ENCODE measurements around the gene RAF1. TPM values are rescaled to one million over a fixed set of nuclear protein-coding genes. Genes with fewer than 3 reads are reported as not detected.
"Not testable (repeated sequence)": the region's sequence is repeated elsewhere in the genome, so short reads cannot be mapped to it uniquely, and the experiment has no call there.

Gene RAF1
- total RNA-seq, 2 experiments from 2014 or later = 64.6 to 66.9 TPM

- DNase-seq = no peak
- Mint-ChIP-seq H3K4me3 (no peak overlapping the region), H3K27ac (no peak overlapping the region), H3K4me1 (ENCODE audit: low read depth) (peaks cover 50% of the 10 kb centered on the region), H3K36me3 (peaks cover 4% of the 10 kb centered on the region), H3K27me3 (no peaks in the 10 kb centered on the region), H3K9me3 (no peaks in the 10 kb centered on the region)
- ChIA-PET CTCF (no interaction called here), POLR2A (no interaction called here)
- intact Hi-C loops (cut with micrococcal nuclease) = loop anchor here (5.0 kb wide), 1 partner anchor 33 kb away; the partner anchor contains the start of gene RAF1
Measured at GRCh38 chr3:12629560-12629959, 34.4 kb downstream of the RAF1 start.

- ChIA-PET POLR2A (no interaction called here), CTCF (no interaction called here)
- Mint-ChIP-seq H3K9me3 (no peaks in the 10 kb centered on the region), H3K27me3 (no peaks in the 10 kb centered on the region), H3K4me3 (no peak overlapping the region), H3K36me3 (peaks cover 2% of the 10 kb centered on the region), H3K27ac (no peak overlapping the region), H3K4me1 (ENCODE audit: low read depth) (peaks cover 54% of the 10 kb centered on the region)
- no peak for DNase-seq
- intact Hi-C loops (cut with micrococcal nuclease) = loop anchor here (5.0 kb wide), 1 partner anchor 33 kb away; the partner anchor contains the start of gene RAF1
Measured at GRCh38 chr3:12628813-12629212, 35.1 kb downstream of the RAF1 start.

DNA sequence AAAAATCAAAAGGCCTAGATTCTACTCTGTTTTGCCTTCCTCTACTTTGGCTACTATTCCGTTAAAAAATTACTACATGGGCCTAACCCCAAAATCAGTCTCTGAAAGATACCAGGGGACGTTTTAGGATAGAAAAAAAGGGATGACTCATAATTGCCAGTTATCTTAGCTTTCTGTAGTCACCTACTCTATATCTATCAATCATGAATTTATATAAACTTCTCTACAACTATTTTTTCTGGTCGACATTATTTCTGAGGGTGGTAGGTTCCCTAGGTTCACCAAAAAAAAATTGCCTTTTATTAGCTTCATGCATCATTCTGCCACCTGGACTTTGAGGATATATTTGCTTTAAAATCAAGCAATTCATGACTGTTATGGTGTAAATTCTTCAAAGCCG lies 36.5 kb downstream of the RAF1 start:
- Mint-ChIP-seq H3K9me3 (no peaks in the 10 kb centered on the region), H3K4me3 (no peak overlapping the region), H3K27ac (no peak overlapping the region), H3K27me3 (no peaks in the 10 kb centered on the region), H3K36me3 (no peaks in the 10 kb centered on the region), H3K4me1 (ENCODE audit: low read depth) (peaks cover 54% of the 10 kb centered on the region)
- intact Hi-C loops (cut with micrococcal nuclease) = loop anchor here (5.0 kb wide), 1 partner anchor 35 kb away; the partner anchor contains the start of gene RAF1
- CTCF ChIA-PET = no interaction called here
- POLR2A ChIA-PET = no interaction called here
- DNase-seq = no peak

GRCh38 chr3:12624964-12625363 lies 39.0 kb downstream of the RAF1 start:
- H3K27me3 Mint-ChIP-seq, DNase-seq, H3K27ac Mint-ChIP-seq, CTCF ChIA-PET, H3K36me3 Mint-ChIP-seq, H3K4me3 Mint-ChIP-seq, POLR2A ChIA-PET, H3K9me3 Mint-ChIP-seq: not testable (repeated sequence)
- intact Hi-C loops (cut with micrococcal nuclease) = loop anchor here (2.0 to 5.0 kb wide), 2 partner anchors 16 to 37 kb away; partner anchors contain the start of gene RAF1
- H3K4me1 Mint-ChIP-seq (ENCODE audit: low read depth) = peaks cover 54% of the 10 kb centered on the region

DNA sequence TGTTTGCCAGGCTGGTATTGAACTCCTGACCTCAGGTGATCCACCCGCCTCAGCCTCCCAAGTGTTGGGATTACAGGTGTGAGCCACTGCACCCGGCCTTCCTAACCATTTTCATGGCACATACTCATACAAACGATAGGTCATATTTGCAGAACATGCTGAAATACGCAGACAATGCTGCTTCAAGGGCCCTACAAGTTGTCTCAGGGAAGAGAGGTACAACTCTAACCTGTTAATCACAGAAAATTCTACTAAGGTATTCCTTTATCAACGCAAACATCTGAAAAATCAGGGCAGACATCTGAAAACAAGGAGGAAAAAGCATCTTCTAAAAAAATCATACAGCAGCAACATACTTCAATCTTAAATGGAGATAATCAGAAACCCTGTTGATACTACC lies 39.9 kb downstream of the RAF1 start:
- no peak for DNase-seq
- ChIA-PET CTCF (no interaction called here), POLR2A (no interaction called here)
- intact Hi-C loops (cut with micrococcal nuclease) = loop anchor here (2.0 kb wide), 1 partner anchor 15 kb away; no protein-coding TSS in a partner anchor
- no peaks in the 10 kb centered on the region for H3K9me3 Mint-ChIP-seq
- no peaks in the 10 kb centered on the region for H3K36me3 Mint-ChIP-seq
- no peaks in the 10 kb centered on the region for H3K27me3 Mint-ChIP-seq
- H3K4me1 Mint-ChIP-seq (ENCODE audit: low read depth) = peaks cover 54% of the 10 kb centered on the region
- no peak overlapping the region for H3K27ac Mint-ChIP-seq
- H3K4me3 Mint-ChIP-seq = no peak overlapping the region

- H3K27ac Mint-ChIP-seq = no peak overlapping the region
- intact Hi-C loops (cut with micrococcal nuclease) = no loop called here
- DNase-seq = no peak
- no peak overlapping the region for H3K4me3 Mint-ChIP-seq
- no peaks in the 10 kb centered on the region for H3K27me3 Mint-ChIP-seq
- peaks cover 5% of the 10 kb centered on the region for H3K36me3 Mint-ChIP-seq
- H3K9me3 Mint-ChIP-seq = no peaks in the 10 kb centered on the region
- POLR2A ChIA-PET = no interaction called here
- H3K4me1 Mint-ChIP-seq (ENCODE audit: low read depth) = peaks cover 45% of the 10 kb centered on the region
- CTCF ChIA-PET = no interaction called here
Measured at GRCh38 chr3:12622335-12622734, 41.6 kb downstream of the RAF1 start.

GRCh38 chr3:12620729-12621128 lies 43.2 kb downstream of the RAF1 start:
- Mint-ChIP-seq H3K4me1 (ENCODE audit: low read depth) (peaks cover 40% of the 10 kb centered on the region), H3K36me3 (peaks cover 9% of the 10 kb centered on the region), H3K9me3 (no peaks in the 10 kb centered on the region), H3K4me3 (no peak overlapping the region), H3K27ac (no peak overlapping the region), H3K27me3 (no peaks in the 10 kb centered on the region)
- CTCF ChIA-PET = no interaction called here
- POLR2A ChIA-PET = no interaction called here
- intact Hi-C loops (cut with micrococcal nuclease) = no loop called here
- DNase-seq = no peak

DNA sequence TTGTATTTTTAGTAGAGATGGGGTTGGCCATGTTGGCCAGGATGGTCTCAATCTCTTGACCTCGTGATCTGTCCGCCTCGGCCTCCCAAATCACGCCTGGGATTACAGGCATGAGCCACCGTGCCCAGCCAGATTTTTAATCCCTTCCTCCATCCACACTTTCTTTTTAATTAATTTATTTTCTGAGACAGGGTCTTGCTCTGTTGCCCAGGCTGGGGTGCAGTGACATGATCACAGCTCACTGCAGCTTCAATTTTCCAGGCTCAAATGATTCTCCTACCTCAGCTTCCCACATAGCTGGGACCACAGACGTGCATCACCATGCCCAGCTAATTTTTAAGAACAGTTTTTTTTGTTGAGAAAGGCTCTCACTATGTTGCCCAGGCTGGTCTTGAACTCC lies 43.6 kb downstream of the RAF1 start:
- DNase-seq = no peak
- ChIA-PET POLR2A (no interaction called here), CTCF (no interaction called here)
- H3K9me3 Mint-ChIP-seq = no peaks in the 10 kb centered on the region
- no peaks in the 10 kb centered on the region for H3K27me3 Mint-ChIP-seq
- peaks cover 39% of the 10 kb centered on the region for H3K4me1 Mint-ChIP-seq (ENCODE audit: low read depth)
- intact Hi-C loops (cut with micrococcal nuclease) = no loop called here
- H3K36me3 Mint-ChIP-seq = peaks cover 11% of the 10 kb centered on the region
- H3K4me3 Mint-ChIP-seq = no peak overlapping the region
- no peak overlapping the region for H3K27ac Mint-ChIP-seq

GRCh38 chr3:12618426-12618825 lies 45.5 kb downstream of the RAF1 start:
- H3K4me3 Mint-ChIP-seq = no peak overlapping the region
- CTCF ChIA-PET = interaction anchor here (0.8 kb wide), 1 partner anchor 88 kb away, joined by 3 read pairs; no protein-coding TSS in a partner anchor
- H3K36me3 Mint-ChIP-seq = peaks cover 17% of the 10 kb centered on the region
- no peak overlapping the region for H3K27ac Mint-ChIP-seq
- POLR2A ChIA-PET = no interaction called here
- no peak for DNase-seq
- no peaks in the 10 kb centered on the region for H3K27me3 Mint-ChIP-seq
- intact Hi-C loops (cut with micrococcal nuclease) = no loop called here
- peaks cover 40% of the 10 kb centered on the region for H3K4me1 Mint-ChIP-seq (ENCODE audit: low read depth)
- no peaks in the 10 kb centered on the region for H3K9me3 Mint-ChIP-seq

GRCh38 chr3:12615266-12615665 lies 48.7 kb downstream of the RAF1 start:
- peaks cover 29% of the 10 kb centered on the region for H3K4me1 Mint-ChIP-seq (ENCODE audit: low read depth)
- H3K9me3 Mint-ChIP-seq = no peaks in the 10 kb centered on the region
- H3K27me3 Mint-ChIP-seq = no peaks in the 10 kb centered on the region
- no peak overlapping the region for H3K27ac Mint-ChIP-seq
- intact Hi-C loops (cut with micrococcal nuclease) = no loop called here
- H3K36me3 Mint-ChIP-seq = peaks cover 23% of the 10 kb centered on the region
- CTCF ChIA-PET = interaction anchor here (1.4 to 1.5 kb wide), 2 partner anchors 9 to 26 kb away, joined by 3 read pairs; no protein-coding TSS in a partner anchor
- POLR2A ChIA-PET = interaction anchor here (1.1 kb wide), 1 partner anchor 47 kb away, joined by 4 read pairs; no protein-coding TSS in a partner anchor
- DNase-seq = no peak
- H3K4me3 Mint-ChIP-seq = no peak overlapping the region

- no peak for DNase-seq
- Mint-ChIP-seq H3K27ac (no peak overlapping the region), H3K4me1 (ENCODE audit: low read depth) (peaks cover 36% of the 10 kb centered on the region), H3K9me3 (no peaks in the 10 kb centered on the region), H3K4me3 (no peak overlapping the region), H3K27me3 (no peaks in the 10 kb centered on the region), H3K36me3 (peaks cover 27% of the 10 kb centered on the region)
- intact Hi-C loops (cut with micrococcal nuclease) = no loop called here
- POLR2A ChIA-PET = no interaction called here
- CTCF ChIA-PET = no interaction called here
Measured at GRCh38 chr3:12613250-12613649, 50.7 kb downstream of the RAF1 start.

GRCh38 chr3:12612514-12613226 lies 51.2 kb downstream of the RAF1 start:
- no peak for DNase-seq
- ChIA-PET POLR2A (no interaction called here), CTCF (no interaction called here)
- H3K9me3 Mint-ChIP-seq = no peaks in the 10 kb centered on the region
- no peaks in the 10 kb centered on the region for H3K27me3 Mint-ChIP-seq
- peaks cover 40% of the 10 kb centered on the region for H3K4me1 Mint-ChIP-seq (ENCODE audit: low read depth)
- H3K4me3 Mint-ChIP-seq = no peak overlapping the region
- H3K27ac Mint-ChIP-seq = no peak overlapping the region
- H3K36me3 Mint-ChIP-seq = peaks cover 28% of the 10 kb centered on the region
- intact Hi-C loops (cut with micrococcal nuclease) = no loop called here

- ChIA-PET POLR2A (no interaction called here), CTCF (no interaction called here)
- peaks cover 46% of the 10 kb centered on the region for H3K4me1 Mint-ChIP-seq (ENCODE audit: low read depth)
- H3K9me3 Mint-ChIP-seq = no peaks in the 10 kb centered on the region
- no peak for DNase-seq
- no peaks in the 10 kb centered on the region for H3K27me3 Mint-ChIP-seq
- no peak overlapping the region for H3K4me3 Mint-ChIP-seq
- intact Hi-C loops (cut with micrococcal nuclease) = no loop called here
- peaks cover 35% of the 10 kb centered on the region for H3K36me3 Mint-ChIP-seq
- no peak overlapping the region for H3K27ac Mint-ChIP-seq
Measured at GRCh38 chr3:12611117-12611516, 52.8 kb downstream of the RAF1 start.
